K562 (cell line): Measurements from ENCODE around the gene MAMDC4. TPM values are rescaled to one million over a fixed set of nuclear protein-coding genes. Genes with fewer than 3 reads are reported as not detected.

Source experiments
- ATAC-seq: fragments of 200-7000 bp; cut with Tn5 transposase; 3 replicates; pipeline ENCODE4 v1.9.1; 2020; ENCODE audit warnings: moderate library complexity
- BruUV-seq: library from RNA; stranded (reverse); fragments of 400-500 nt; replicated peaks from 2 replicates; lab custom pipeline; 2021; lab: Mats Ljungman, UMichigan
- CTCF ChIA-PET: fragments of 300-600 bp; formaldehyde crosslinking; extraction: SDS; loops from one replicate; lab custom pipeline; 2021; ENCODE audit warnings: low intra/inter-chr PET ratio; lab: Yijun Ruan, JAX
- POLR2A ChIA-PET: fragments of 300-600, 350-650 bp; sonication (Branson Sonifier 250); formaldehyde crosslinking; extraction: SDS; loops from one replicate; lab custom pipeline; 2021; ENCODE audit warnings: antibody characterized with exemption, inconsistent platforms; lab: Yijun Ruan, JAX
- DNase-seq, 4 experiments: peaks; one replicate each; pipeline versions ENCODE4 v3.0.0 to v3.0.0-alpha.2; 2011 to 2018; ENCODE audit warnings: low spot score in 3 of 4, mixed read lengths in 3 of 4; ENCODE audit errors: extremely low read depth in 1 of 4
- FAIRE-seq: peaks from 2 replicates; lab custom pipeline; 2011; peaks lifted over from hg19 to GRCh38; lab: Jason Lieb, UNC
- H2AFZ ChIP-seq: 2 replicates; pipeline ENCODE4 v1.6.0; 2011; ENCODE audit warnings: low read depth, low read length, control low read depth, inconsistent platforms
- H3K27ac ChIP-seq: fragments of 200-600 bp; 3 replicates; pipeline ENCODE4 v1.8.0; 2011; ENCODE audit warnings: low read depth, mild to moderate bottlenecking, control low read depth, inconsistent platforms, low read length, moderate library complexity, mixed read lengths; ENCODE audit errors: extremely low read depth
- H3K27me3 ChIP-seq, 2 experiments: fragments of 300-600 bp in 1 of 2; 2 replicates in 1 of 2; 3 replicates in 1 of 2; pipeline versions ENCODE4 v1.6.0 to v1.8.0; 2011; ENCODE audit warnings: inconsistent platforms in 2 of 2, low read length in 2 of 2, mild to moderate bottlenecking in 1 of 2, mixed read lengths in 1 of 2, moderate library complexity in 1 of 2; ENCODE audit not compliant: control insufficient read depth in 2 of 2, insufficient read depth in 2 of 2
- H3K36me3 ChIP-seq: fragments of 300-600 bp; 3 replicates; pipeline ENCODE4 v1.8.0; 2011; ENCODE audit warnings: mild to moderate bottlenecking, low read length, inconsistent platforms; ENCODE audit not compliant: control insufficient read depth, insufficient read depth
- H3K4me1 ChIP-seq, 2 experiments: fragments of 200-600 bp in 1 of 2; replicated peaks in 1 of 2; 2 replicates in 1 of 2; 3 replicates in 1 of 2; pipeline versions ENCODE4 v1.5.1 to v1.8.0; 2011; ENCODE audit warnings: inconsistent platforms in 2 of 2, low read length in 2 of 2, mild to moderate bottlenecking in 1 of 2, mixed read lengths in 1 of 2, moderate library complexity in 1 of 2; ENCODE audit not compliant: control insufficient read depth in 2 of 2, insufficient read depth in 2 of 2
- H3K4me2 ChIP-seq: 2 replicates; pipeline ENCODE4 v1.6.1; 2011; ENCODE audit warnings: low read length, control low read depth, inconsistent platforms, mixed read lengths; ENCODE audit not compliant: insufficient read depth
- H3K4me3 ChIP-seq: fragments of 200-600 bp; sonication (generic), shearing (Covaris generic); 2 replicates; pipeline ENCODE4 v1.5.1; 2016; ENCODE audit warnings: control low read depth, inconsistent platforms
- H3K79me2 ChIP-seq: fragments of 200-600 bp; 3 replicates; pipeline ENCODE4 v1.8.0; 2011; ENCODE audit warnings: low read length, inconsistent platforms; ENCODE audit not compliant: control insufficient read depth, insufficient read depth
- H3K9ac ChIP-seq, 2 experiments: 2 replicates each; pipeline versions ENCODE4 v1.6.0 to v1.6.1; 2011; ENCODE audit warnings: low read depth in 2 of 2, low read length in 2 of 2, control low read depth in 1 of 2, inconsistent platforms in 1 of 2, mild to moderate bottlenecking in 1 of 2, mixed read lengths in 1 of 2; ENCODE audit not compliant: insufficient read depth in 1 of 2
- H3K9me1 ChIP-seq: one replicate; pipeline ENCODE4 v1.6.0; 2011; ENCODE audit warnings: inconsistent platforms, mild to moderate bottlenecking, low read length, moderate library complexity; ENCODE audit not compliant: control insufficient read depth, insufficient read depth
- H3K9me3 ChIP-seq: replicated peaks from 2 replicates; pipeline ENCODE4 v1.5.1; 2011; ENCODE audit warnings: low read depth, low read length, inconsistent platforms; ENCODE audit not compliant: control insufficient read depth, insufficient read depth
- H4K20me1 ChIP-seq: replicated peaks from 2 replicates; pipeline ENCODE4 v1.6.1; 2011; ENCODE audit warnings: low read length, inconsistent platforms, mixed read lengths; ENCODE audit not compliant: control insufficient read depth, insufficient read depth
- ATF1 ChIP-seq, 2 experiments: fragments of 450-650 bp in 1 of 2; IDR thresholded peaks; 2 replicates each; pipeline ENCODE4 v1.6.1; 2016; ENCODE audit warnings: missing compliant biosample characterization in 1 of 2, missing genetic modification characterization in 1 of 2
- CCNT2 ChIP-seq: IDR thresholded peaks from 2 replicates; pipeline ENCODE4 v1.6.1; 2011; ENCODE audit warnings: borderline replicate concordance, low read depth, mild to moderate bottlenecking, moderate library complexity, mixed read lengths, low read length; ENCODE audit not compliant: insufficient read length; ENCODE audit errors: extremely low read depth
- ETV6 ChIP-seq, 3 experiments: fragments of 150-350 bp in 1 of 3; sonication (generic) in 1 of 3; formaldehyde crosslinking in 1 of 3; IDR thresholded peaks; 2 replicates each; pipeline versions ENCODE4 v1.6.1 to v1.8.0; 2014 to 2022; ENCODE audit warnings: borderline replicate concordance in 2 of 3, low read depth in 2 of 3, antibody characterized with exemption in 1 of 3, low read length in 1 of 3, mild to moderate bottlenecking in 1 of 3, missing genetic modification reagents in 1 of 3
- FOSL1 ChIP-seq: fragments of 200-800 bp; sonication (Bioruptor generic); conservative IDR thresholded peaks from 2 replicates; pipeline ENCODE4 v1.6.1; 2016; ENCODE audit warnings: missing genetic modification characterization, missing compliant biosample characterization
- GTF2B ChIP-seq: IDR thresholded peaks from 2 replicates; pipeline ENCODE4 v1.6.1; 2011; ENCODE audit not compliant: insufficient read length; ENCODE audit errors: extremely low read depth
- GTF2E2 ChIP-seq: fragments of 200-800 bp; sonication (Bioruptor generic); IDR thresholded peaks from 2 replicates; pipeline ENCODE4 v1.6.1; 2016; ENCODE audit warnings: missing genetic modification characterization, missing compliant biosample characterization
- NFE2L1 ChIP-seq: fragments of 450-650 bp; IDR thresholded peaks from 2 replicates; pipeline ENCODE4 v1.6.1; 2016; ENCODE audit warnings: missing genetic modification characterization, low read depth, mild to moderate bottlenecking, missing compliant biosample characterization, moderate library complexity, borderline replicate concordance
- PCBP2 ChIP-seq: fragments of 200-400 bp; formaldehyde crosslinking; IDR thresholded peaks from 2 replicates; pipeline ENCODE4 v1.6.1; 2018; ENCODE audit warnings: low read length, low read depth, mild to moderate bottlenecking, moderate library complexity; ENCODE audit not compliant: poor library complexity, severe bottlenecking
- PML ChIP-seq: IDR thresholded peaks from 2 replicates; pipeline ENCODE4 v1.6.1; 2012; ENCODE audit warnings: low read length, inconsistent platforms
- PURB ChIP-seq: sonication (generic); formaldehyde crosslinking; IDR thresholded peaks from 2 replicates; pipeline ENCODE4 v1.9.0; 2021; ENCODE audit warnings: low read depth, mild to moderate bottlenecking, missing genetic modification reagents
- RAD21 ChIP-seq, 2 experiments: fragments of 250-450 bp in 1 of 2; fragments of 450-650 bp in 1 of 2; sonication (Bioruptor Pico) in 1 of 2; formaldehyde crosslinking in 1 of 2; IDR thresholded peaks in 1 of 2; conservative IDR thresholded peaks in 1 of 2; 2 replicates each; pipeline versions ENCODE4 v1.4.0 to v1.8.0; 2020 to 2022; ENCODE audit warnings: mild to moderate bottlenecking in 2 of 2, moderate library complexity in 1 of 2
- RBM17 ChIP-seq: fragments of 200-400 bp; formaldehyde crosslinking; IDR thresholded peaks from 2 replicates; pipeline ENCODE4 v1.6.1; 2017; ENCODE audit warnings: low read depth, mild to moderate bottlenecking, low read length, borderline replicate concordance
- RNF2 ChIP-seq: sonication (generic); IDR thresholded peaks from 2 replicates; pipeline ENCODE4 v1.6.1; 2016
- YY1 ChIP-seq, 3 experiments: IDR thresholded peaks; 2 replicates each; pipeline ENCODE4 v1.6.1; 2011; ENCODE audit warnings: low read length in 2 of 3, mild to moderate bottlenecking in 2 of 3, moderate library complexity in 2 of 3, borderline replicate concordance in 1 of 3, control low read depth in 1 of 3, low read depth in 1 of 3; ENCODE audit not compliant: insufficient read depth in 3 of 3, insufficient replicate concordance in 2 of 3, control insufficient read depth in 1 of 3, insufficient read length in 1 of 3; ENCODE audit errors: extremely low read depth in 1 of 3
- ZFX ChIP-seq: sonication (generic); formaldehyde crosslinking; IDR thresholded peaks from 2 replicates; pipeline ENCODE4 v1.8.0; 2022; ENCODE audit warnings: mild to moderate bottlenecking, missing genetic modification reagents, moderate library complexity
- ZNF41 ChIP-seq: fragments of 250-450 bp; sonication (Bioruptor Pico); conservative IDR thresholded peaks from 2 replicates; pipeline ENCODE4 v1.4.0; 2020; ENCODE audit warnings: mild to moderate bottlenecking
- ZNF449 ChIP-seq: fragments of 250-450 bp; sonication (Bioruptor Pico); IDR thresholded peaks from 2 replicates; pipeline ENCODE4 v1.8.0; 2022; ENCODE audit warnings: moderate library complexity, mild to moderate bottlenecking, inconsistent platforms
- ZNF551 ChIP-seq: fragments of 250-450 bp; sonication (Bioruptor Pico); IDR thresholded peaks from 2 replicates; pipeline ENCODE4 v1.5.0; 2021; ENCODE audit warnings: mild to moderate bottlenecking, moderate library complexity
- WGBS: fragments of 100-300 bp; shearing (Covaris generic); methylation state at CpG from one replicate; pipeline ENCODE4 v1.1.6; 2016; ENCODE audit warnings: low coverage, mixed read lengths; ENCODE audit not compliant: insufficient coverage; ENCODE audit errors: missing lambda C conversion rate; 5-methylcytosine and 5-hydroxymethylcytosine counted together
- in situ Hi-C: fragments of 300-500 bp; cut with MboI; formaldehyde crosslinking; loops from 4 replicates; pipeline ENCODE4 v1.15.0; 2018; ENCODE audit warnings: inconsistent platforms, mixed read lengths
- intact Hi-C: fragments of 100-400 bp; cut with micrococcal nuclease; formaldehyde crosslinking; loops from 2 replicates; pipeline ENCODE4 v1.14.2; 2022
- polyA plus RNA-seq, 8 experiments: library from polyadenylated mRNA; depleted of rRNA in 4 of 8; stranded (reverse) in 5 of 8; unstranded in 3 of 8; fragments of >200 nt; fragmentation: Nextera tagmentation in 2 of 8; fragmentation: Illumina TruSeq in 1 of 8; extraction: Ambion mirVana in 2 of 8; extraction: Trizol in 1 of 8; gene quantifications; 2 replicates each; pipeline versions ENCODE4 v1.2.1 to v1.2.3, GENCODE V29; 2011 to 2014; ENCODE audit warnings: inconsistent platforms in 1 of 8, missing spikeins in 1 of 8
- total RNA-seq, 7 experiments: library from RNA; depleted of rRNA in 6 of 7; stranded (reverse); fragments of >200 nt in 6 of 7; fragmentation: Illumina TruSeq in 2 of 7; extraction: Trizol in 2 of 7; gene quantifications; 2 replicates each; pipeline versions ENCODE4 v1.2.1 to v1.2.3, GENCODE V29; 2011 to 2021; ENCODE audit warnings: low replicate concordance in 1 of 7

MAMDC4 gene
- total and polyA plus RNA-seq, 9 of the 15 experiments (the other 6 are each of a cell fraction or from before 2014, with no cell fraction given): 0.03 to 10.8 (median 1.5) TPM

GRCh38 chr9:136808075-136808805, 43.9 kb upstream of the MAMDC4 start:
- no peaks in the 10 kb centered on the region for H4K20me1 ChIP-seq
- peaks cover 26 to 50% of the 10 kb centered on the region in 2 experiments for H3K4me1 ChIP-seq
- H3K9ac ChIP-seq: peak overlapping the region; percentile 77 to 99
- no peaks in the 10 kb centered on the region for H3K27me3 ChIP-seq
- DNase-seq (peak in 3 of 4 experiments; percentile 45 to 66 (median 57)), FAIRE-seq (no peak), ATAC-seq (peak; percentile 38)
- in situ Hi-C loops: no loop called here
- H3K4me2 ChIP-seq: peak overlapping the region; percentile 94
- BruUV-seq: no TSS peak
- H3K4me3 ChIP-seq: peak overlapping the region; percentile 97
- H3K9me3 ChIP-seq: no peaks in the 10 kb centered on the region
- intact Hi-C loops: no loop called here
- WGBS: under 1% methylated on average over 41 of the region's 93 CpGs
- H2AFZ ChIP-seq: no peak overlapping the region
- ChIA-PET CTCF (interaction anchor here (0.6 to 0.9 kb wide), 3 partner anchors 21 to 81 kb away, joined by 3 read pairs; no protein-coding TSS in a partner anchor), POLR2A (interaction anchor here (0.6 to 3.6 kb wide), 8 partner anchors 7 to 278 kb away, joined by 3 to 16 read pairs (median 4); no protein-coding TSS in a partner anchor)
- H3K79me2 ChIP-seq: peaks cover 69% of the 10 kb centered on the region
- H3K27ac ChIP-seq: peak overlapping the region; percentile 91
- H3K9me1 ChIP-seq: no peaks in the 10 kb centered on the region
- H3K36me3 ChIP-seq: peaks cover 50% of the 10 kb centered on the region
- no peak for TF ChIP-seq GTF2B
- TF ChIP-seq YY1 (IDR thresholded peaks at IDR 0.05; ENCODE audit: borderline replicate concordance in 1 of 3, control insufficient read depth in 1 of 3, extremely low read depth in 1 of 3, insufficient read depth in 3 of 3, insufficient read length in 1 of 3, insufficient replicate concordance in 2 of 3, low read depth in 1 of 3, low read length in 2 of 3): no peak
- no peak for TF ChIP-seq RNF2
- TF ChIP-seq ZFX: peak; percentile 45
- TF ChIP-seq PCBP2: no peak
- TF ChIP-seq GTF2E2: 0 out of 2 replicates have a peak, but pooled peaks have one; percentile 8
- TF ChIP-seq FOSL1 (tag): no peak
- TF ChIP-seq NFE2L1: no peak
- peak; percentile 22 for TF ChIP-seq CCNT2
- no peak for TF ChIP-seq PML
- TF ChIP-seq RBM17: no peak
- no peak for TF ChIP-seq PURB (CRISPR knock-in tag)
- TF ChIP-seq ATF1 (CRISPR knock-in tag; IDR thresholded peaks at IDR 0.05): no peak
- no peak for TF ChIP-seq ATF1 (tag; IDR thresholded peaks at IDR 0.05)
- no peak for TF ChIP-seq ZNF41 (CRISPR knock-in tag)
- no peak for TF ChIP-seq ZNF449 (CRISPR knock-in tag)
- peak in 1 of 2 experiments; percentile 33; a peak in 1 of 4 replicates for TF ChIP-seq RAD21 (CRISPR knock-in tag; conservative IDR thresholded peaks at IDR 0.05 in 1 of 2, IDR thresholded peaks at IDR 0.05 in 1 of 2)
- TF ChIP-seq ETV6 (IDR thresholded peaks at IDR 0.05; ENCODE audit: borderline replicate concordance in 1 of 2, low read depth in 2 of 2, low read length in 1 of 2): no peak
- TF ChIP-seq ETV6 (CRISPR knock-in tag; IDR thresholded peaks at IDR 0.05; ENCODE audit: borderline replicate concordance): no peak
- TF ChIP-seq ZNF551 (CRISPR knock-in tag): no peak
